Ascending aorta (tissue), 2 donors: ENCODE results near the gene ATF6B. TPM values are rescaled to one million over a fixed set of nuclear protein-coding genes. Genes with fewer than 3 reads are reported as not detected.

Experiments
- DNase-seq, 2 donors: peaks; one replicate each; pipeline ENCODE4 v3.0.0-alpha.2; 2019; ENCODE audit warnings: low spot score in 2 of 2
- H3K27ac ChIP-seq, 2 donors: fragments of 200-600 bp; sonication (generic); one replicate each; pipeline ENCODE4 v1.5.1; 2016 to 2017; ENCODE audit warnings: mild to moderate bottlenecking in 1 of 2
- H3K27me3 ChIP-seq: fragments of 200-600 bp; sonication (generic); one replicate; pipeline ENCODE4 v1.5.1; 2017
- H3K36me3 ChIP-seq, 2 donors: fragments of 200-600 bp; sonication (generic); one replicate each; pipeline ENCODE4 v1.5.1; 2016
- H3K4me1 ChIP-seq, 2 donors: fragments of 200-600 bp; sonication (generic); one replicate each; pipeline ENCODE4 v1.5.1; 2016 to 2017; ENCODE audit warnings: mild to moderate bottlenecking in 1 of 2
- H3K4me3 ChIP-seq, 2 donors: fragments of 200-600 bp; sonication (generic); one replicate each; pipeline ENCODE4 v1.5.1; 2016 to 2017; ENCODE audit warnings: mild to moderate bottlenecking in 1 of 2
- H3K9me3 ChIP-seq, 2 donors: fragments of 200-600 bp; sonication (generic); one replicate each; pipeline ENCODE4 v1.5.1; 2016
- intact Hi-C: fragments of 100-400 bp; cut with DNase I; formaldehyde crosslinking; loops from one replicate; pipeline ENCODE4 v1.15.1; 2023
- total RNA-seq: library from RNA; depleted of rRNA; stranded (reverse); fragments of >200 nt; gene quantifications from one replicate; pipeline ENCODE4 v1.1.0, GENCODE V29; 2016
- TF ChIP-seq, protein P1 (sequence below), 3 experiments: fragments of 200-600 bp in 2 of 3; fragments of 450-650 bp in 1 of 3; sonication (generic) in 2 of 3; IDR thresholded peaks; one replicate each; pipeline ENCODE4 v1.5.1; 2016 to 2019; ENCODE audit warnings: antibody characterized with exemption in 3 of 3, mild to moderate bottlenecking in 1 of 3, moderate library complexity in 1 of 3

ATF6B gene
- total RNA-seq, 1 donor from 2014 or later = 123 TPM

DNA sequence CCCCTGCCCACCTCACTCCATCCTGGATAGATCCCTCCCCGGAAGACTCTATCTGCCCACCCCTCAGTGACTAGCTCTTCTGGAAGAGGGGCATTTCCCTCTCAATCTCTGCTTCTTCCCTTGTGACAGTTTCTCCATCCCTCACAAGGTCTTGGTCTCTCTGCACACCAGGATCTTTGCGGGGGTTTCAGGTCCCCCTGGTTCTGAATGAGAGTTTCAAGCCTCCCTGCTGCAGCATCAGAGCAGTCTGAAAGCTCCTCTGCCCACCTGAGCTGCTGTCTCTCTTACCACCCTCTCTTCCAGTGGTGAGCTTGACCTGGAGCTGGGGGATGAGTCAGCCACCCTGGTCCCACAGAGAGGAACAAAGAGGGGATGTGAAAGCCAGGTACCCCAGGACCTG, 43.3 kb downstream of the ATF6B start:
- DNase-seq = no peak
- intact Hi-C loops = no loop called here
- Histone ChIP-seq H3K27me3 (no peaks in the 10 kb centered on the region), H3K4me1 (peaks cover 11 to 36% of the 10 kb centered on the region in 2 donors), H3K4me3 (no peak overlapping the region), H3K36me3 (no peaks in the 10 kb centered on the region), H3K9me3 (no peaks in the 10 kb centered on the region), H3K27ac (peak overlapping the region in 1 of 2 donors; percentile 26)
- TF ChIP-seq, protein P1, sequence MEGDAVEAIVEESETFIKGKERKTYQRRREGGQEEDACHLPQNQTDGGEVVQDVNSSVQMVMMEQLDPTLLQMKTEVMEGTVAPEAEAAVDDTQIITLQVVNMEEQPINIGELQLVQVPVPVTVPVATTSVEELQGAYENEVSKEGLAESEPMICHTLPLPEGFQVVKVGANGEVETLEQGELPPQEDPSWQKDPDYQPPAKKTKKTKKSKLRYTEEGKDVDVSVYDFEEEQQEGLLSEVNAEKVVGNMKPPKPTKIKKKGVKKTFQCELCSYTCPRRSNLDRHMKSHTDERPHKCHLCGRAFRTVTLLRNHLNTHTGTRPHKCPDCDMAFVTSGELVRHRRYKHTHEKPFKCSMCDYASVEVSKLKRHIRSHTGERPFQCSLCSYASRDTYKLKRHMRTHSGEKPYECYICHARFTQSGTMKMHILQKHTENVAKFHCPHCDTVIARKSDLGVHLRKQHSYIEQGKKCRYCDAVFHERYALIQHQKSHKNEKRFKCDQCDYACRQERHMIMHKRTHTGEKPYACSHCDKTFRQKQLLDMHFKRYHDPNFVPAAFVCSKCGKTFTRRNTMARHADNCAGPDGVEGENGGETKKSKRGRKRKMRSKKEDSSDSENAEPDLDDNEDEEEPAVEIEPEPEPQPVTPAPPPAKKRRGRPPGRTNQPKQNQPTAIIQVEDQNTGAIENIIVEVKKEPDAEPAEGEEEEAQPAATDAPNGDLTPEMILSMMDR (IDR thresholded peaks at IDR 0.05) = no peak

DNA sequence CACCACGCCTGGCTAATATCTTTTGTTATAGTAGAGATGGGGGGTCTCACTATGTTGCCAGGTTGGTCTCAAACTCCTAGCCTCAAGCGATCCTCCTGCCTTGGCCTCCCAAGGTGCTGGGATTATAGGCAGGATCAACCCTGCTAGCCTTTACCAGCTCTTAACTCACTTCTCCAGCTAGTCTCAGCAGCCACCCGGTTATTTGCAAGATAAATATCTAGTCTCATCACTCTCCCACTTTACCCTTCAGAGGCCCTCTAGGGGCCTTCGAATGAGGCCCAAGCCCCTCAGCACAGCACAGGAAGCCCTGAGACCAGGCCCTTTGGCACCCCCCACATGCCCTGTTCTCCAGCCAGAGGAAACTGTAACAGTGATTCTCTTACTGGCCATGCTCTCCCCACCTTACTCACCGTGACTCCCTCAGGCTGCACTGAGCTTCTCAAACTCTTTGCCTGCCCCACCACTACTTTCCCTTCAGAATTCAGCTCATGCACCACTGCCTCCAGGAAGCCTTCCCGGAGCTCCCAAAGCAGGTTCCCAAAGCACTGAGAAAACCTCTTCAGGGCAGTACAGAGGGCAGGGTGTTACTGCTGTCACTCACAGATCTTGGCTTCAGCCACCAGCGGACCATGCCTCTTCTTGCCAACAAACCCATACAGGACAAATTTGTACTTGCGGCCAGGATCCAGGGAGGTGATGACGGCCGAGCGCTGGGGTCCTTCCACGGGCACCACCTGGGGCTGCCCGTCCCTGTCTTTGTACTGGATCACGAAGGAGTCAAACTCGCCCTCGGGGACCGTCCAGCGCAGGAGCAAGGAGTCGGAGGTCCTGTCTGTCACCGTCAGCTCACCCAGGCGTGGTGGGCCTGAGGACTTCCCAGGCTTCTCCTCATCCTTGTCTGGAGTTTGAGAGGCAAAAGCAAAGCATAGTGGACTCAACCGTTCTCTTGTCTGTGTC, 44.0 kb downstream of the ATF6B start:
- Histone ChIP-seq H3K9me3 (no peaks in the 10 kb centered on the region), H3K27ac (peak overlapping the region; percentile 69 to 82), H3K27me3 (no peaks in the 10 kb centered on the region), H3K4me1 (peaks cover 11 to 36% of the 10 kb centered on the region in 2 donors), H3K4me3 (no peak overlapping the region), H3K36me3 (peaks cover 0 to 6% of the 10 kb centered on the region in 2 donors)
- TF ChIP-seq, protein P1 (IDR thresholded peaks at IDR 0.05) = no peak
- no peak for DNase-seq
- intact Hi-C loops = no loop called here

DNA sequence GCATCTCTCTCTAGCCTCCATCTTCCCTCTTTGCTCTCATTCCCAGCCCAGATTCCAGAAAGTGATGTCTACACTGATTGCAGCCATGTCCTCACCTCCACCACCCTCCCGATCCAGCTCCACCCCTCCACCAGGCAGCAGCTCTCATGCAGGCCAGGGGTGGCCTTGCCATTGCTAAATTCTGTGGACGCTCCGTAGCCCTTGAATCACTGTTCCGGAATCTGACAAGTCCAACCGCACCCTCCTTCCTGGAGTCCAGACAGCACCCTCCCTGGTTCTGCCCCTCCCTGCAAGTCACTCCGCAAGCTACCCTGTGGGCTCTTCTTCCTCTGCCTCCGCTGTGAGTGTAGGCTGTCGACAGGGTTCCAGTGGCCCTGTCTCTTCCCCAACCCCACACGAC, 45.1 kb downstream of the ATF6B start:
- H3K36me3 ChIP-seq = peaks cover 0 to 14% of the 10 kb centered on the region in 2 donors
- H3K4me3 ChIP-seq = no peak overlapping the region
- intact Hi-C loops = no loop called here
- TF ChIP-seq, protein P1 (IDR thresholded peaks at IDR 0.05) = no peak
- no peaks in the 10 kb centered on the region for H3K9me3 ChIP-seq
- H3K4me1 ChIP-seq = peaks cover 11 to 33% of the 10 kb centered on the region in 2 donors
- H3K27me3 ChIP-seq = no peaks in the 10 kb centered on the region
- peak; percentile 25 to 92 for DNase-seq
- peak overlapping the region; percentile 82 to 88 for H3K27ac ChIP-seq

DNA sequence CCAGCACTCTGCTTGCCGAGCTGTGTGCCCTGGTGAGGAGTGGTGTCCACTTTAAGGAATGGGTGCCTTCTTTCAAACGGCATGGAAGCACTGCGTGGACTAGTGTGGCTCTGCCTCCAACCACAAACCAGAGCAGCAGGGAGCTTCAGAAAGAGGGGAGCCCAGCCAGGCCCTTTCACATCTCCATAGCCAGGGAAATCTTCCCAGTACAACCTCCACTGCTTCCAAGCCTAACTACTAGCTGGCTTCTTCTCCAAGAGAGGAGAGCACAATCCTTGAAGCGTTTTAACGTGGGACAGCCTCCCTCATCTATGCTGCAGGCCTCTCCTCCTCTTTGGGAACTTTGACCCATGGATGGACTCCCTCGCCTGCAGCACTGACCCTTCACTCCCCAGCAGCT, 45.6 kb downstream of the ATF6B start:
- no peak for DNase-seq
- no peak overlapping the region for H3K4me3 ChIP-seq
- no peaks in the 10 kb centered on the region for H3K9me3 ChIP-seq
- H3K4me1 ChIP-seq = peaks cover 11 to 29% of the 10 kb centered on the region in 2 donors
- TF ChIP-seq, protein P1 (IDR thresholded peaks at IDR 0.05) = no peak
- peak overlapping the region; percentile 82 to 88 for H3K27ac ChIP-seq
- intact Hi-C loops = no loop called here
- H3K27me3 ChIP-seq = no peaks in the 10 kb centered on the region
- H3K36me3 ChIP-seq = peaks cover 0 to 14% of the 10 kb centered on the region in 2 donors

DNA sequence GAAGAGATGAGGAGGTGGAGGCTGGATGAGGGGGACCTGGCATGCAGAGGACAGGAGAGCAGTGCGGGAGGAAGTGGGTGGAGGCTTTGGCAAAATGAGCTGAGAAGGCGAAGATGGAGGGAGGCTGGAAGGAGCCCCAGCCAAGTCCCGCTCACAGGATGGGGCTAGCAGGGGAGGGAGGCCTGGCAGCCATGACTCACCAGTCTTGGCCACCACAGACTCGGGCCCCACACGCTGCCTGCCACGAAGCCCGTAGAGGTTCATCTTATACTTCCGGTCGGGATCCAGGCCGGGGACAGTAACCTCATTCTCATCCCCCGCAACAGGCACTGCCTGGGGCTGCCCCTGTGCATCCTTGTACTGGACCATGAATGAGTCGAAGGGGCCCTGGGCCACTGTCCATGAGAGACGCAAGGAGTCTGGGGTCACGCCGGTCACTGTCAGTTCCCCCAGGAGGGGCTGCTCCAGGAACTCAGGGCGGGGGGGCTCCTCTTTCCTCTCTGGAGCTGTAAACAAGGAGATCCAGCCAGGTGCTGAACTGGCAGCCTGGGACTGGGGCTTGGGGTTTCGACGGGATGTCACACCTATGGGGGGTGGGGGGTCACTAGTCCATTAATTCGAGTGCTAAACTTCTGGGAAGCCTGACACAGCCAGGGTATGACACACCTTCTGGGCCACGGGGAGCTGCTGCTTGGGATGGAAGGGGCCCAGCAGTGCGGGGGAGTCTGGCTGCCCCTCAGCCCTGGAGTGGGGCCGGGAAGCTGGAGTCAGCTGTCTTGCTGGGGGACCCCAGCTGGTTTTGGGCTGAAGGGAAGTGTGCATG, 46.7 kb downstream of the ATF6B start:
- Histone ChIP-seq H3K36me3 (peaks cover 0 to 14% of the 10 kb centered on the region in 2 donors), H3K27me3 (no peaks in the 10 kb centered on the region), H3K9me3 (no peaks in the 10 kb centered on the region), H3K4me3 (no peak overlapping the region), H3K4me1 (peaks cover 5 to 28% of the 10 kb centered on the region in 2 donors), H3K27ac (peak overlapping the region; percentile 82 to 88)
- TF ChIP-seq, protein P1 (IDR thresholded peaks at IDR 0.05) = no peak
- intact Hi-C loops = no loop called here
- DNase-seq = peak; percentile 28 to 89
